ENCODE results near the gene UCN3. TPM values are rescaled to one million over a fixed set of nuclear protein-coding genes. Genes with fewer than 3 reads are reported as not detected.

UCN3 gene
- total and polyA plus RNA-seq, 9 of the 15 experiments (the other 6 are each of a cell fraction or from before 2014, with no cell fraction given), result not detected

DNA sequence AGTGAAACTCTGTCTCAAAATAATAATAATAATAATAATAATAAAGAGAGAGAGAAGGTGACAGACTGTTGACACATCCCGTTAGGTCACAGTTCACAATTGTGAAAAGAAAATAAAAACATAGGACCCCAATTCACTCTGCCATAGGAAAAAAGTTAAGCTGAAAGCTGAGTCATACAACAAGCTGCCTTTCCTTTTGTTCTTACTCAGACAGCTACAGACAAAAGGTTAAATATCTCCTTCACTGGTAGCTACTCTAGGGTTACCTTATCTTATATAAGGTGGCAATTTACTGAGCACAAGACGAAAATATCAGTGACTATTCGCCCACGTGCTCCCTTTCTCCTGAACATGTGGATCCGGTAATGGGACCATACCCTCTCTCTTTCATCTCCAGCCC lies 22.4 kb downstream of the UCN3 start:
- in situ Hi-C loops (cut with MboI) (no loop called here), intact Hi-C loops (cut with micrococcal nuclease) (no loop called here)
- no peaks in the 10 kb centered on the region for H3K36me3 ChIP-seq (ENCODE audit: control insufficient read depth, insufficient read depth, low read length)
- no peak for FAIRE-seq
- H4K20me1 ChIP-seq (replicated peaks; ENCODE audit: control insufficient read depth, insufficient read depth, low read length), result no peaks in the 10 kb centered on the region
- H3K4me1 ChIP-seq (replicated peaks in 1 of 2; ENCODE audit: control insufficient read depth in 2 of 2, insufficient read depth in 2 of 2, low read length in 2 of 2), result no peaks in the 10 kb centered on the region
- H3K27ac ChIP-seq (ENCODE audit: extremely low read depth, low read depth, low read length), result no peak overlapping the region
- no peak overlapping the region for H2AFZ ChIP-seq (ENCODE audit: low read depth, low read length)
- no peak overlapping the region for H3K4me3 ChIP-seq
- no peak for ATAC-seq
- no peaks in the 10 kb centered on the region for H3K27me3 ChIP-seq (ENCODE audit: control insufficient read depth in 2 of 2, insufficient read depth in 2 of 2, low read length in 2 of 2)
- no peak for DNase-seq (ENCODE audit: extremely low read depth in 1 of 4, low spot score in 3 of 4)
- BruUV-seq (replicated peaks), result no TSS peak
- H3K79me2 ChIP-seq (ENCODE audit: control insufficient read depth, insufficient read depth, low read length), result no peaks in the 10 kb centered on the region
- H3K9ac ChIP-seq (ENCODE audit: insufficient read depth in 1 of 2, low read depth in 2 of 2, low read length in 2 of 2), result no peak overlapping the region
- no peaks in the 10 kb centered on the region for H3K9me1 ChIP-seq (ENCODE audit: control insufficient read depth, insufficient read depth, low read length)
- CTCF ChIA-PET (ENCODE audit: low intra/inter-chr PET ratio), result no interaction called here
- POLR2A ChIA-PET, result no interaction called here
- no peak overlapping the region for H3K4me2 ChIP-seq (ENCODE audit: insufficient read depth, low read length)
- WGBS (ENCODE audit: insufficient coverage, low coverage, missing lambda C conversion rate), result 71% methylated on average over 5 of the region's 5 CpGs
- H3K9me3 ChIP-seq (replicated peaks; ENCODE audit: control insufficient read depth, insufficient read depth, low read depth, low read length), result peaks cover 2% of the 10 kb centered on the region
- TF ChIP-seq FUS (optimal IDR thresholded peaks at IDR 0.05; ENCODE audit: low read depth, low read length) (no peak), LCOR (CRISPR knock-in tag; IDR thresholded peaks at IDR 0.05) (no peak), MAZ (CRISPR knock-in tag; conservative IDR thresholded peaks at IDR 0.05 in 1 of 2, IDR thresholded peaks at IDR 0.05 in 1 of 2) (no peak), ZNF121 (CRISPR knock-in tag; conservative IDR thresholded peaks at IDR 0.05) (no peak), RBM34 (IDR thresholded peaks at IDR 0.05; ENCODE audit: borderline replicate concordance, insufficient read depth, low read length) (no peak), ESRRB (CRISPR knock-in tag; IDR thresholded peaks at IDR 0.05; ENCODE audit: borderline replicate concordance) (no peak), KLF16 (IDR thresholded peaks at IDR 0.05) (no peak), KAT7 (CRISPR knock-in tag; IDR thresholded peaks at IDR 0.05; ENCODE audit: borderline replicate concordance) (no peak), MYNN (IDR thresholded peaks at IDR 0.05) (no peak), MYNN (CRISPR knock-in tag; IDR thresholded peaks at IDR 0.05) (no peak)
- TF ChIP-seq, protein P1, sequence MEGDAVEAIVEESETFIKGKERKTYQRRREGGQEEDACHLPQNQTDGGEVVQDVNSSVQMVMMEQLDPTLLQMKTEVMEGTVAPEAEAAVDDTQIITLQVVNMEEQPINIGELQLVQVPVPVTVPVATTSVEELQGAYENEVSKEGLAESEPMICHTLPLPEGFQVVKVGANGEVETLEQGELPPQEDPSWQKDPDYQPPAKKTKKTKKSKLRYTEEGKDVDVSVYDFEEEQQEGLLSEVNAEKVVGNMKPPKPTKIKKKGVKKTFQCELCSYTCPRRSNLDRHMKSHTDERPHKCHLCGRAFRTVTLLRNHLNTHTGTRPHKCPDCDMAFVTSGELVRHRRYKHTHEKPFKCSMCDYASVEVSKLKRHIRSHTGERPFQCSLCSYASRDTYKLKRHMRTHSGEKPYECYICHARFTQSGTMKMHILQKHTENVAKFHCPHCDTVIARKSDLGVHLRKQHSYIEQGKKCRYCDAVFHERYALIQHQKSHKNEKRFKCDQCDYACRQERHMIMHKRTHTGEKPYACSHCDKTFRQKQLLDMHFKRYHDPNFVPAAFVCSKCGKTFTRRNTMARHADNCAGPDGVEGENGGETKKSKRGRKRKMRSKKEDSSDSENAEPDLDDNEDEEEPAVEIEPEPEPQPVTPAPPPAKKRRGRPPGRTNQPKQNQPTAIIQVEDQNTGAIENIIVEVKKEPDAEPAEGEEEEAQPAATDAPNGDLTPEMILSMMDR (IDR thresholded peaks at IDR 0.05 in 2 of 3, conservative IDR thresholded peaks at IDR 0.05 in 1 of 3; ENCODE audit: insufficient read depth in 2 of 3, low read depth in 1 of 3, low read length in 3 of 3), result no peak
- TF ChIP-seq, protein P2, sequence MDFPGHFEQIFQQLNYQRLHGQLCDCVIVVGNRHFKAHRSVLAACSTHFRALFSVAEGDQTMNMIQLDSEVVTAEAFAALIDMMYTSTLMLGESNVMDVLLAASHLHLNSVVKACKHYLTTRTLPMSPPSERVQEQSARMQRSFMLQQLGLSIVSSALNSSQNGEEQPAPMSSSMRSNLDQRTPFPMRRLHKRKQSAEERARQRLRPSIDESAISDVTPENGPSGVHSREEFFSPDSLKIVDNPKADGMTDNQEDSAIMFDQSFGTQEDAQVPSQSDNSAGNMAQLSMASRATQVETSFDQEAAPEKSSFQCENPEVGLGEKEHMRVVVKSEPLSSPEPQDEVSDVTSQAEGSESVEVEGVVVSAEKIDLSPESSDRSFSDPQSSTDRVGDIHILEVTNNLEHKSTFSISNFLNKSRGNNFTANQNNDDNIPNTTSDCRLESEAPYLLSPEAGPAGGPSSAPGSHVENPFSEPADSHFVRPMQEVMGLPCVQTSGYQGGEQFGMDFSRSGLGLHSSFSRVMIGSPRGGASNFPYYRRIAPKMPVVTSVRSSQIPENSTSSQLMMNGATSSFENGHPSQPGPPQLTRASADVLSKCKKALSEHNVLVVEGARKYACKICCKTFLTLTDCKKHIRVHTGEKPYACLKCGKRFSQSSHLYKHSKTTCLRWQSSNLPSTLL (IDR thresholded peaks at IDR 0.05), result no peak
- TF ChIP-seq, protein P3, sequence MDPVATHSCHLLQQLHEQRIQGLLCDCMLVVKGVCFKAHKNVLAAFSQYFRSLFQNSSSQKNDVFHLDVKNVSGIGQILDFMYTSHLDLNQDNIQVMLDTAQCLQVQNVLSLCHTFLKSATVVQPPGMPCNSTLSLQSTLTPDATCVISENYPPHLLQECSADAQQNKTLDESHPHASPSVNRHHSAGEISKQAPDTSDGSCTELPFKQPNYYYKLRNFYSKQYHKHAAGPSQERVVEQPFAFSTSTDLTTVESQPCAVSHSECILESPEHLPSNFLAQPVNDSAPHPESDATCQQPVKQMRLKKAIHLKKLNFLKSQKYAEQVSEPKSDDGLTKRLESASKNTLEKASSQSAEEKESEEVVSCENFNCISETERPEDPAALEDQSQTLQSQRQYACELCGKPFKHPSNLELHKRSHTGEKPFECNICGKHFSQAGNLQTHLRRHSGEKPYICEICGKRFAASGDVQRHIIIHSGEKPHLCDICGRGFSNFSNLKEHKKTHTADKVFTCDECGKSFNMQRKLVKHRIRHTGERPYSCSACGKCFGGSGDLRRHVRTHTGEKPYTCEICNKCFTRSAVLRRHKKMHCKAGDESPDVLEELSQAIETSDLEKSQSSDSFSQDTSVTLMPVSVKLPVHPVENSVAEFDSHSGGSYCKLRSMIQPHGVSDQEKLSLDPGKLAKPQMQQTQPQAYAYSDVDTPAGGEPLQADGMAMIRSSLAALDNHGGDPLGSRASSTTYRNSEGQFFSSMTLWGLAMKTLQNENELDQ (CRISPR knock-in tag; IDR thresholded peaks at IDR 0.05; ENCODE audit: borderline replicate concordance), result no peak
- TF ChIP-seq, protein P4, sequence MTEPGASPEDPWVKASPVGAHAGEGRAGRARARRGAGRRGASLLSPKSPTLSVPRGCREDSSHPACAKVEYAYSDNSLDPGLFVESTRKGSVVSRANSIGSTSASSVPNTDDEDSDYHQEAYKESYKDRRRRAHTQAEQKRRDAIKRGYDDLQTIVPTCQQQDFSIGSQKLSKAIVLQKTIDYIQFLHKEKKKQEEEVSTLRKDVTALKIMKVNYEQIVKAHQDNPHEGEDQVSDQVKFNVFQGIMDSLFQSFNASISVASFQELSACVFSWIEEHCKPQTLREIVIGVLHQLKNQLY (CRISPR knock-in tag; conservative IDR thresholded peaks at IDR 0.05), result no peak
- TF ChIP-seq, protein P5, sequence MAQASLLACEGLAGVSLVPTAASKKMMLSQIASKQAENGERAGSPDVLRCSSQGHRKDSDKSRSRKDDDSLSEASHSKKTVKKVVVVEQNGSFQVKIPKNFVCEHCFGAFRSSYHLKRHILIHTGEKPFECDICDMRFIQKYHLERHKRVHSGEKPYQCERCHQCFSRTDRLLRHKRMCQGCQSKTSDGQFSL (CRISPR knock-in tag; IDR thresholded peaks at IDR 0.05), result no peak
- TF ChIP-seq, protein P5 (tag; IDR thresholded peaks at IDR 0.05), result no peak
